ENCODE measurements around the gene RAI2.
"Not testable (repeated sequence)": the region's sequence is repeated elsewhere in the genome, so short reads cannot be mapped to it uniquely, and the experiment has no call there.

Gene RAI2

GRCh38 chrX:17786554-17787347, 74.3 kb downstream of the RAI2 start:
- not testable (repeated sequence) for DNase-seq (ENCODE audit: low spot score)

DNA sequence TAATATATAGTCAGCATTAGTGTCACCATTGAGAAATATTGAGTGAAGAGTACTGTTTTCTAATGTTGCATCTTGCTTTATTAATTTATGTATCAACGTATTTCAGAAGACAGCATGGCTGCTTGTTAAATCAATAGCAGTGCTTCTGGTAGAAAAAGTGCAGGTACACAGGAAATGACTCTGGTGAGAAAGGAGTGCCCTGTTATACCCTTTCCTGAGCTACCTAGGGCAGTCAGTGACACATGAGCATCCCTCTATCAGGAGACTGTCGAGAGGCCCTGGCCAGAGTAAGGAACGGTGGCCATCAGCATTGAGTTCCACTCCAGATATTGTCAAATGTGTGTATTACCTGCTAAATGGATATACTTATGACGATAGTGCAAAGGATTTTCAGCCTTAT, 81.7 kb downstream of the RAI2 start:
- DNase-seq (ENCODE audit: low spot score), result no peak

- DNase-seq (ENCODE audit: low spot score), result no peak
Measured at GRCh38 chrX:17778997-17779396, 82.1 kb downstream of the RAI2 start.

- DNase-seq (ENCODE audit: low spot score), result no peak
Measured at GRCh38 chrX:17774053-17774452, 87.0 kb downstream of the RAI2 start.

DNA sequence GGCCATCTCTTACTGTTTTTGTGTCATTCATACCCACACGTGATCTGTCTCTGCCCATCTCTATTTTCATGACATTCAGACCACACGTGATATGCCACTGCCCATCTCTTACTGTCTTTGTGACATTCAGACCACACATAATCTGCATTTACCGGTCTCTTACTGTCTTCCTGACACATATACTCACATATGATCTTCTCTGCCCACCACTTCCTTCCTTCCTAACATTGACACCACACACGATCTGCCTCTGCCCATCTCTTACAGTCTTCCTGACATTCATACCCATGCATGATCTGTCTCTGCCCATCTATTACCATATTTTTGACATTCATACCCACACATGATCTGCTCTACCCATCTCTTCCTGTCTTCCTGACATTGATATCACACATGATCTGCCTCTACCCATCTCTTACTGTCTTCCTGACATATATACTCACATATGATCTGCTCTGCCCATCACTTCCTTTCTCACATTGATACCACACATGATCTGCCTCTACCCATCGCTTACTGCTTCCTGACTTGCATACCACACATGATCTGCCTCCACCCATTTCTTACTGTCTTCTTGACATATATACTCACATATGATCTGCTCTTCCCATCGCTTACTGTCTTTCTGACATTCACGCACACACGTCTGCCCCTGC, 87.7 kb downstream of the RAI2 start:
- no peak for DNase-seq (ENCODE audit: low spot score)

GRCh38 chrX:17769701-17770269, 91.3 kb downstream of the RAI2 start:
- DNase-seq (ENCODE audit: low spot score), result no peak

- no peak for DNase-seq (ENCODE audit: low spot score)
Measured at GRCh38 chrX:17768997-17769396, 92.1 kb downstream of the RAI2 start.

DNA sequence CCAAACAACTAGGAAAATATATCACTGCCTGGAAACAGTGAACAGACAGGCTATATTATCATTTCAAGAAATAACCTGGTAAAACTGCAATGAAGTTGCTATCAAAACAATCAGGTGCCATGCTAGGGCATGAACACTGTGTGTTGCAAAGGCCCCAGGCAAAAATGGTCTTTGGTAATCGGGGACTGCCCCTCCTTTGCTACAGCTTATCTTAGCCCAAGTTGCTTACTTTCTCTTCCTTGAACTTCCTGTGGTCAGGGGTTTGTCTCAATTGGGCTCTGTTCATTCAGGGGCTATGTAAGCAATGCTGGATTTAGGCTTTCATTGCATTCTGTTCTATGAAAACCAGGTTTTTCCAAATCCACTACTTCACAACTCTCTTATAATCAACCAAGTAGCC, 93.4 kb downstream of the RAI2 start:
- DNase-seq (ENCODE audit: low spot score), result no peak

DNA sequence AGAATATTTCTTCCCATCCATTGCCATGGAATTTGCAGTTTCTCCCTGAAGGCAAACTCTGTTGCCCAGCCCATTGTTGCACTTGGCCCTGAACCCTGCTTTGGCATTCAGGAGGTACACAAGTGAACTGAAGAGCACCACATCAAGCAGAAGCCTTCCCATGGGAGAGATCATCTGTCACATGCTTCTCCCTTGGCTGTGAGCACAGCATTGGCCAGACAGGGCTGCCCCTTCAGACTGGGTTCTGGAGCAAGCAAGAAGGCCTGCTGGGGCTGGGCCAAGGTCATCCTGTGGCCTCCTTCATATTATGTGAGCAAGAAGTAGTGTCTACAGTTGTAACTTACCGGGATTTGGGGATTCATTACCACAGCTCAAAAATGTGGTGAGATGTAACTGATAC, 101.1 kb downstream of the RAI2 start:
- DNase-seq (ENCODE audit: low spot score), result no peak

- no peak for DNase-seq (ENCODE audit: low spot score)
Measured at GRCh38 chrX:17758382-17758781, 102.7 kb downstream of the RAI2 start.

GRCh38 chrX:17750436-17750835, 110.7 kb downstream of the RAI2 start:
- DNase-seq (ENCODE audit: low spot score), result no peak

Data from pons (tissue), 1 donor.